ENCODE results near the gene OR10Z1. TPM values are rescaled to one million over a fixed set of nuclear protein-coding genes. Genes with fewer than 3 reads are reported as not detected.

Gene OR10Z1
- total and polyA plus RNA-seq, 2 donors (not counting 1 experiment from before 2014, with no cell fraction given): not detected

DNA sequence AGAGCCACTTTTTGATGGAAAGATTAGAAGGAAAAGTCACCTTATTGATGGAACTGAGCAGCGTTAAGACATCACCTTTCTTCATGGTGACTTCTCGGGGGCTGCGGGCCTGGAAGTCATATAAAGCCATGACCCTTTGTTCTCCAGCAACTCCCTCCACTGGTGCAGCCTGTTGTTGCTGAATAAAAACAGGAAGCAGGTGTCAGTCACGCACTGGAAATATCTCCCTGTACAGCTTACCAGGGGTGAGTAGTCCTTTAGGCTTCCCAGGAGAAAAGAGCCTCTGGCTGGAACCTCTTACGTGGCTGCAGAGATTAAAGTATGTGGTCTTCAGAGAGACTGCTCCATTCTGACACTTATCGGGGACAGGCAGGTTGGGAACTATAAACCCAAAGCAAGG, 49.5 kb downstream of the OR10Z1 start:
- DNase-seq (ENCODE audit: low read depth in 2 of 2): no peak
- Histone ChIP-seq H3K79me2 (ENCODE audit: control insufficient read depth, insufficient read depth, low read length) (no peaks in the 10 kb centered on the region), H3K36me3 (ENCODE audit: control insufficient read depth, insufficient read depth, low read length) (no peaks in the 10 kb centered on the region), H3K9ac (ENCODE audit: insufficient read depth, low read length) (no peak overlapping the region), H3K4me3 (replicated peaks in 1 of 4; ENCODE audit: control extremely low read depth in 1 of 4, insufficient read depth in 1 of 4, low read depth in 3 of 4, low read length in 4 of 4) (no peak overlapping the region), H4K20me1 (ENCODE audit: control insufficient read depth, extremely low read depth, insufficient read depth, low read length) (no peaks in the 10 kb centered on the region), H3K9me3 (ENCODE audit: control insufficient read depth, insufficient read depth, low read depth, low read length) (no peaks in the 10 kb centered on the region), H3K4me2 (ENCODE audit: extremely low read depth, insufficient read depth, low read length) (no peak overlapping the region), H3K27me3 (ENCODE audit: control insufficient read depth, insufficient read depth, low read length) (no peaks in the 10 kb centered on the region), H3K4me1 (ENCODE audit: control insufficient read depth, extremely low read depth, insufficient read depth, low read length) (no peaks in the 10 kb centered on the region), H2AFZ (ENCODE audit: low read length) (no peak overlapping the region), H3K27ac (ENCODE audit: insufficient read depth, low read length) (no peak overlapping the region)
- TF ChIP-seq, protein P1, sequence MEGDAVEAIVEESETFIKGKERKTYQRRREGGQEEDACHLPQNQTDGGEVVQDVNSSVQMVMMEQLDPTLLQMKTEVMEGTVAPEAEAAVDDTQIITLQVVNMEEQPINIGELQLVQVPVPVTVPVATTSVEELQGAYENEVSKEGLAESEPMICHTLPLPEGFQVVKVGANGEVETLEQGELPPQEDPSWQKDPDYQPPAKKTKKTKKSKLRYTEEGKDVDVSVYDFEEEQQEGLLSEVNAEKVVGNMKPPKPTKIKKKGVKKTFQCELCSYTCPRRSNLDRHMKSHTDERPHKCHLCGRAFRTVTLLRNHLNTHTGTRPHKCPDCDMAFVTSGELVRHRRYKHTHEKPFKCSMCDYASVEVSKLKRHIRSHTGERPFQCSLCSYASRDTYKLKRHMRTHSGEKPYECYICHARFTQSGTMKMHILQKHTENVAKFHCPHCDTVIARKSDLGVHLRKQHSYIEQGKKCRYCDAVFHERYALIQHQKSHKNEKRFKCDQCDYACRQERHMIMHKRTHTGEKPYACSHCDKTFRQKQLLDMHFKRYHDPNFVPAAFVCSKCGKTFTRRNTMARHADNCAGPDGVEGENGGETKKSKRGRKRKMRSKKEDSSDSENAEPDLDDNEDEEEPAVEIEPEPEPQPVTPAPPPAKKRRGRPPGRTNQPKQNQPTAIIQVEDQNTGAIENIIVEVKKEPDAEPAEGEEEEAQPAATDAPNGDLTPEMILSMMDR (conservative IDR thresholded peaks at IDR 0.05 in 1 of 2, IDR thresholded peaks at IDR 0.05 in 1 of 2; ENCODE audit: low read depth in 1 of 2, low read length in 2 of 2): no peak
- no peak for TF ChIP-seq EZH2 (IDR thresholded peaks at IDR 0.05; ENCODE audit: low read length, missing control alignments)

Other genes with a start within 250 kb of the OR10Z1 start
- gene OR10T2, start 205.8 kb upstream of the OR10Z1 start, total RNA-seq: not detected in 2 replicates
- gene OR10T2, start 205.8 kb upstream of the OR10Z1 start, polyA plus RNA-seq: not detected in 2 replicates
- not detected in 2 replicates for gene OR10K2, start 179.0 kb upstream of the OR10Z1 start, total RNA-seq
- not detected in 2 replicates for gene OR10K2, start 179.0 kb upstream of the OR10Z1 start, polyA plus RNA-seq
- gene OR10K1, start 143.4 kb upstream of the OR10Z1 start, total RNA-seq: not detected in 2 replicates
- gene OR10K1, start 143.4 kb upstream of the OR10Z1 start, polyA plus RNA-seq: not detected in 2 replicates
- gene OR10R2, start 133.0 kb upstream of the OR10Z1 start, total RNA-seq: not detected in 2 replicates
- not detected in 2 replicates for gene OR10R2, start 133.0 kb upstream of the OR10Z1 start, polyA plus RNA-seq
- gene OR6Y1, start 50.9 kb upstream of the OR10Z1 start, total RNA-seq: not detected in 2 replicates
- not detected in 2 replicates for gene OR6Y1, start 50.9 kb upstream of the OR10Z1 start, polyA plus RNA-seq
- not detected in 2 replicates for gene OR6P1, start 34.7 kb upstream of the OR10Z1 start, total RNA-seq
- gene OR6P1, start 34.7 kb upstream of the OR10Z1 start, polyA plus RNA-seq: not detected in 2 replicates
- not detected in 2 replicates for gene OR10X1, start 25.4 kb upstream of the OR10Z1 start, total RNA-seq
- not detected in 2 replicates for gene OR10X1, start 25.4 kb upstream of the OR10Z1 start, polyA plus RNA-seq
- under 0.01 and 0.17 TPM in 2 replicates for gene SPTA1, start 81.4 kb downstream of the OR10Z1 start, total RNA-seq
- gene SPTA1, start 81.4 kb downstream of the OR10Z1 start, polyA plus RNA-seq: 0.07 TPM in 1 of 2 replicates, not detected in the other
- gene OR6K2, start 95.4 kb downstream of the OR10Z1 start, total RNA-seq: not detected in 2 replicates
- not detected in 2 replicates for gene OR6K2, start 95.4 kb downstream of the OR10Z1 start, polyA plus RNA-seq
- gene OR6K3, start 115.5 kb downstream of the OR10Z1 start, total RNA-seq: not detected in 2 replicates
- not detected in 2 replicates for gene OR6K3, start 115.5 kb downstream of the OR10Z1 start, polyA plus RNA-seq
- not detected in 2 replicates for gene OR6K6, start 149.5 kb downstream of the OR10Z1 start, total RNA-seq
- gene OR6K6, start 149.5 kb downstream of the OR10Z1 start, polyA plus RNA-seq: not detected in 2 replicates
- not detected in 2 replicates for gene OR6N1, start 166.9 kb downstream of the OR10Z1 start, total RNA-seq
- gene OR6N1, start 166.9 kb downstream of the OR10Z1 start, polyA plus RNA-seq: not detected in 2 replicates
- not detected in 2 replicates for gene OR6N2, start 175.9 kb downstream of the OR10Z1 start, total RNA-seq
- not detected in 2 replicates for gene OR6N2, start 175.9 kb downstream of the OR10Z1 start, polyA plus RNA-seq
- gene MNDA, start 226.1 kb downstream of the OR10Z1 start, total RNA-seq: not detected in 2 replicates
- not detected in 2 replicates for gene MNDA, start 226.1 kb downstream of the OR10Z1 start, polyA plus RNA-seq

All from fibroblast of lung (primary cell).